GM10847 (cell line): ENCODE measurements around the gene SNRPD1.

Source experiments
- POLR2A ChIP-seq: IDR thresholded peaks from 2 replicates; pipeline ENCODE4 v1.6.1; 2011; ENCODE audit not compliant: insufficient read length; ENCODE audit errors: extremely low read depth

The SNRPD1 gene

DNA sequence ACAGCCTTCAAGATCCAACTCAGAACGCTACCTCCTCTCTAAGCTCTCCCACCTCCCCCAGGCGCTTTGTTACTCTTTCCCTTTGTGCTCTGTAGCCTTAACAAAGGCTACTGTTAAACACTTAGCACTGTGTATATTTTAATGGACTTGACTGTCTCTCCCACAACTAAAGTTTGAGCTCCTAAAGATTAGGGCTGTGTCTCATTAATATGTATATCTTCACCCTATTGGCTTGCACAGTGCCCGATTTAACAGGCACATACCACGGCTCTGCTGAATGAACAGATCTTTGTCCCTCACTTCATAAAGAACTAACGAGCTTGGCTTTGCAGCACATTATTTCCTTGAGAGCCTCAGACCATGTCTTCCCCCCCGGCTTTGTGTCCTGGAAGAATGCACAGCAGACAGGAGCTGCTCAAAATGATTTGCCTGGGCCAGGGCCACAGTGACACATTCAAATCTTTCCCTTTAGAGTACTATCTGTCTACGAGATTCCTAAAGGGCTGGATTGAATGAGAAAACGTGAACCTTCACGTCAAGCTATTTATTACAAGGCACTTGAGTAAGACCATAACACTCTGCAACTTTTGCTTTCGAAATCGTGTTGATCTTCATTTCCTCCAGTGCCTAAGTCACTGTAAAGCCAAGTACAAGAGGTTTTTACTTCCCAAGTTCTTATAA, 70.4 kb downstream of the SNRPD1 start:
- no peak for TF ChIP-seq POLR2A
